Measurements from ENCODE around the gene TXK.

TXK gene

DNA sequence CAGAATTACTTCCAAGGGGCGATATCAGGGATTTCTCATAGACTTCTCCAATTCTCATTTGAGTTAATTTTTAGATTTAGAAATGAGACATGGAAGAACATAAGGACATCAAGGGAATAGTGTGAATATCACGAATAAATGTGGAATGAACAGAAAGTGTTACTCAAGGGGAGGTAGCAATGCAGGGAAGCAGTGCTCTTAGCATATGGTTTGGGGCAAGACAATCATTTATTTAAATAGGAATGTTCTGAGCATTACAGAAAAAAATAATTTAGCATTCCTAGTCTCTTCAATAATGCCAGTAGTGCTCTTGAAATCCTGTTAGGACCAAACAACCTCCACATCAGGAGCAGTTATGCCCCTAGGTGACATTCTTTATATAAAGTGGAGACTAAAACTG lies 55.6 kb downstream of the TXK start:
- ChIA-PET CTCF (no interaction called here), POLR2A (no interaction called here)
- TF ChIP-seq, protein P1, sequence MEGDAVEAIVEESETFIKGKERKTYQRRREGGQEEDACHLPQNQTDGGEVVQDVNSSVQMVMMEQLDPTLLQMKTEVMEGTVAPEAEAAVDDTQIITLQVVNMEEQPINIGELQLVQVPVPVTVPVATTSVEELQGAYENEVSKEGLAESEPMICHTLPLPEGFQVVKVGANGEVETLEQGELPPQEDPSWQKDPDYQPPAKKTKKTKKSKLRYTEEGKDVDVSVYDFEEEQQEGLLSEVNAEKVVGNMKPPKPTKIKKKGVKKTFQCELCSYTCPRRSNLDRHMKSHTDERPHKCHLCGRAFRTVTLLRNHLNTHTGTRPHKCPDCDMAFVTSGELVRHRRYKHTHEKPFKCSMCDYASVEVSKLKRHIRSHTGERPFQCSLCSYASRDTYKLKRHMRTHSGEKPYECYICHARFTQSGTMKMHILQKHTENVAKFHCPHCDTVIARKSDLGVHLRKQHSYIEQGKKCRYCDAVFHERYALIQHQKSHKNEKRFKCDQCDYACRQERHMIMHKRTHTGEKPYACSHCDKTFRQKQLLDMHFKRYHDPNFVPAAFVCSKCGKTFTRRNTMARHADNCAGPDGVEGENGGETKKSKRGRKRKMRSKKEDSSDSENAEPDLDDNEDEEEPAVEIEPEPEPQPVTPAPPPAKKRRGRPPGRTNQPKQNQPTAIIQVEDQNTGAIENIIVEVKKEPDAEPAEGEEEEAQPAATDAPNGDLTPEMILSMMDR (IDR thresholded peaks at IDR 0.05; ENCODE audit: control extremely low read depth, extremely low read depth, low read depth, missing control alignments) = no peak
- DNase-seq (ENCODE audit: extremely low spot score) = no peak

DNA sequence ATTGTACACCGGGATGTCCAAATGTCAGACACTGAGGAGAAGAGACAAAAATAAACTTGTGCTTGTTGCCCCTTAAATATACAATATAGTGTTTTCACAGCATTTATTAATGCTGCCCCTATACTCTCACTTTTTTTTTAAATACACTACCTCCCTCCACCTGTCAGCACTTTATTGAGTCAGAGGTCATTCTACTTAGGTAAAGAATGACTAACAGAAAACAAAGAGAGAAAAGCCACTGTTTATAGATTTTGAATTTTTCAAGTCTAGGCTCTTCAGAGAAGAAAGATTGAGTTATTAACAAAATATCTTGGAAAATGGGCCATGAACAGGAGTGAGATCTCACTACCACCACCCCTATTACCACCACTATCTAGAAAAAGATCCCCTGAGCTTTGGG lies 59.4 kb downstream of the TXK start:
- ChIA-PET POLR2A (no interaction called here), CTCF (interaction anchor here (1.2 to 2.1 kb wide), 4 partner anchors 10 to 40 kb away, joined by 3 to 11 read pairs (median 6); no protein-coding TSS in a partner anchor)
- no peak for DNase-seq (ENCODE audit: extremely low spot score)
- TF ChIP-seq, protein P1 (IDR thresholded peaks at IDR 0.05; ENCODE audit: control extremely low read depth, extremely low read depth, low read depth, missing control alignments) = no peak

DNA sequence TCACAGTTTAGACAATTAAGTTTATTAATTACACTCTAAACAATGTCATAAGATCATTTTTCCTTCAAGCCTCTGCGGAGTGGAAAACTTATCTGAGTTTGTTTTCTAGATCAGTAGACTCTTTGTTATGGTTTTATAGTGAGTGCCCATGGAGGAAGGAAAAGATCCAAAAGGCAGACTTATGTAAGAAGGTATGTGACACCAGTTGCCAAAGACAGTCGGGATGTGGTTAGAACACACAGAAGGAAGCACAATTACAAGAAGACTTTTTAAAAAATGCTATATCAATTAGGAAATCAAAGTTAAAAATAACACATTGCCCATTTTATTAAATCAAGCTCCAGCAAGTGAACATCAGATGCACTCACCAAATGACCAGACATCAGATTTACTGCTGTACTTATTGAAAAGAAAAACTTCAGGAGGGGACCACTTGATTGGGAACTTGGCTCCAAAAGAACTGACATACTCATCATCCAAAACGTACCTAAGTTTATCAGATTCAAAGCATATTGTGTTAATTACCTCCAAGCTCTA lies 60.4 kb downstream of the TXK start:
- CTCF ChIA-PET = interaction anchor here (0.8 kb wide), 1 partner anchor 9 kb away, joined by 3 read pairs; no protein-coding TSS in a partner anchor
- DNase-seq (ENCODE audit: extremely low spot score) = no peak
- TF ChIP-seq, protein P1 (IDR thresholded peaks at IDR 0.05; ENCODE audit: control extremely low read depth, extremely low read depth, low read depth, missing control alignments) = no peak
- POLR2A ChIA-PET = no interaction called here

DNA sequence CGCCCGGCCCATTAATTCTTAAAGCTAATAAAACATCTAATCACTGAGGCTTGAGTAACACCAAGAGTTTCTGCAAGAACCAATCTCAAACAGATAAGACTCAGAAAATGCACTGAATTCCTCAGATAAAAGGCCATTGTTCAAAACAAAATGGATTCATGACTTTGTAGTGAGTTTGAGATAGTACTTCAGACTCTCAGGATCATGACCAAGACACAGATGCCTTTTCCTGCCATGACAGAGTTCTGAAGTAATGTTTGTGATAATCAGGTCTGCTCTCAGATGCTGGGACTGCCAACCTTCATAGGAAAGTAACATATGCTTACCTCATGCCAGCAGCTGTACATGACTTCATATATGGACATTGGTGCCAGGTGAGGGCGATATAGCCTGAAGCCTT lies 62.9 kb downstream of the TXK start:
- TF ChIP-seq, protein P1 (IDR thresholded peaks at IDR 0.05; ENCODE audit: control extremely low read depth, extremely low read depth, low read depth, missing control alignments) = no peak
- POLR2A ChIA-PET = no interaction called here
- CTCF ChIA-PET = interaction anchor here (0.8 to 2.3 kb wide), 3 partner anchors 12 to 67 kb away, joined by 3 to 7 read pairs (median 4); no protein-coding TSS in a partner anchor
- DNase-seq (ENCODE audit: extremely low spot score) = no peak

DNA sequence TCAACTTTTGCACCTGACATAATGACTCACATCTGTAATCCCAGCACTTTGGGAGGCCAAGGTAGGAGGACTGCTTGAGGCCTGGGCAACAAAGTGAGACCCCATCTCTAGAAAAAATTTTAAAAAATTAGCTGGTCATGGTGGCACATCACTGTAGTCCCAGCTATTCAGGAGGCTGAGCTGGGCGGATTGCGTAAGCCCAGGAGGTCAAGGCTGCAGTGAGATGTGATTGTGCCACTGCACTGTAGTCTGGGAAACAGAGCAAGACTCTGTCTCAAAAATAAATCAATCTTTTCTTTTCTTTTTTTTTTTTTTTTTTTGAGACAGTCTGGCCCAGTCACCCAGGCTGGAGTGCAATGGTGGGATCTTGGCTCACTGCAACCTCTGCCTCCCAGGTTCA lies 65.0 kb downstream of the TXK start:
- no peak for DNase-seq (ENCODE audit: extremely low spot score)
- POLR2A ChIA-PET = no interaction called here
- CTCF ChIA-PET = interaction anchor here (1.0 to 2.0 kb wide), 5 partner anchors 15 to 37 kb away, joined by 3 to 8 read pairs (median 4); no protein-coding TSS in a partner anchor
- TF ChIP-seq, protein P1 (IDR thresholded peaks at IDR 0.05; ENCODE audit: control extremely low read depth, extremely low read depth, low read depth, missing control alignments) = no peak

DNA sequence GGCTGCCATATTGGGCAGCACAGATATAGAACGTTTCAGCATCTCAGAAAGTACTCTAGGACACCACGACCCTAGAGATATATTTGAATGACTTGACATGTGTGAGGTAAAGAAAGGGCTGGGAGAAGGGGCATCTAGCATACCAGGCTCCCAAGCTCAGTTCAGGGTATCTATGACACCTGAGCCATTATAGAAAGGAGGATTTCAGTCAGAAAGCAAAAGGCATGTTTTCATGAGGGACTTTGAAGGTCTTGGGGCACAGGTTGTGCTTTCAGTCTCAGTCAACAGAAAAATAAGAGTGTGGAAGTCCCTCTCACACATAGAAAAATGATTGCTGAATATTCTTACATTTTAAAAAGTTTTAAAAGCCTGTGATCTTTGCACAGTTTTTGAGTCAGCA lies 65.9 kb downstream of the TXK start:
- ChIA-PET POLR2A (no interaction called here), CTCF (interaction anchor here (1.0 to 2.0 kb wide), 3 partner anchors 18 to 36 kb away, joined by 3 to 8 read pairs (median 7); no protein-coding TSS in a partner anchor)
- DNase-seq (ENCODE audit: extremely low spot score) = no peak
- TF ChIP-seq, protein P1 (IDR thresholded peaks at IDR 0.05; ENCODE audit: control extremely low read depth, extremely low read depth, low read depth, missing control alignments) = no peak
